OCI-M2 (cell line): Measurements from ENCODE around the gene BMPR1B.

Source experiments
- DNase-seq: peaks from one replicate; lab custom pipeline; 2025; ENCODE audit not compliant: unreplicated experiment; lab: John Stamatoyannopoulos, UW

Gene BMPR1B

DNA sequence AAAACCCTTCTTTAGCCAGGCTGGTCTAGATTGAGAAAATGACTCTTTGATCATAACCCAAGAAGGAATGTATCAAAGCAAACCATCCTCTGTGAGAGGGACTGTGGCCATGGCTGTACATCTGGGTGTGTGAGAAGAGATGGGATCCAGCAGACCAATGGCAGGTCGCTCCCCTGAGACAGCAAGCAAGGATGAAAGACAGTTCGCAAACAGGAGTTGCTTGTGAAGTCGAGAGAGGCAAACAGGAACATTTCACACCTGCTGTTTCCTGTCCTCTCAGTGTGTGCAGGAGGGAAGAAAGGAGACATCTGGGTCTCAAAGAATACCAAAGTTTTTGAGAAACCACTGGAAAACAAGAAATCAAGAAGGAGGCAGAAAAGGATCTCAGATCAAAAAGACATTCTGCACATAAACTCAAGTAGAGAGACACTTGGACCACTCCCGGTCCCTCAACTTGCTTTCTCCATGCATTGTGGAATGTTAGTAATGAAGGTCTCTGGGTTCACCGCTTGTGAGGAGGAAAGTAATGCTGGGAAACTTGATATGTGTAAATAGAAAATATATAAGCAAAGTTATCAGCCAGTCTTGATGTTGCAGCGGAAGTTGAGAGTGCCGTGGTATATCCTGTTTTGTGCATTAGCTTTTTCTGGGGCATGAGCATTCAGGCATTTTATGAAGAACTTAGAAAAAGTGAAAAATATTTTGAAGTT, 327.5 kb downstream of the BMPR1B start:
- DNase-seq: no peak

DNA sequence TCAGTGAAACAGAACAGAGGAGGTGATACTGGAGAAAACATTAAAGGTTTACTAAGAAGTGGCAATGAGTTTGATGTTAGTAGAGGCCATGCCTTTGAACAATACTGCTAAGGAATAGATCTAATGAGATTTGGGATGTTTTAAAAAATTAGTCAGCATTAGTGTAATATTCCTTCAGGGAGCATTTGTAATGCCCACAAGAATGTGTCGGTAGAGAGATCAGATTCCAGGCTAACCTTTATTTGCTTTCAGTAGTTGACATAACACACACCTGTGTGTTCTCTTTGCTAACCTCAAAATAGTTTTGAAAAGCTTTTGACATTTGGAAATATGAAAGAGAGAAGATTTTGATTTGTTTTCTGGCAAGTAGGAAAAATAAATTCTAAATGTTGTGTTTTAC, 328.8 kb downstream of the BMPR1B start:
- no peak for DNase-seq

DNA sequence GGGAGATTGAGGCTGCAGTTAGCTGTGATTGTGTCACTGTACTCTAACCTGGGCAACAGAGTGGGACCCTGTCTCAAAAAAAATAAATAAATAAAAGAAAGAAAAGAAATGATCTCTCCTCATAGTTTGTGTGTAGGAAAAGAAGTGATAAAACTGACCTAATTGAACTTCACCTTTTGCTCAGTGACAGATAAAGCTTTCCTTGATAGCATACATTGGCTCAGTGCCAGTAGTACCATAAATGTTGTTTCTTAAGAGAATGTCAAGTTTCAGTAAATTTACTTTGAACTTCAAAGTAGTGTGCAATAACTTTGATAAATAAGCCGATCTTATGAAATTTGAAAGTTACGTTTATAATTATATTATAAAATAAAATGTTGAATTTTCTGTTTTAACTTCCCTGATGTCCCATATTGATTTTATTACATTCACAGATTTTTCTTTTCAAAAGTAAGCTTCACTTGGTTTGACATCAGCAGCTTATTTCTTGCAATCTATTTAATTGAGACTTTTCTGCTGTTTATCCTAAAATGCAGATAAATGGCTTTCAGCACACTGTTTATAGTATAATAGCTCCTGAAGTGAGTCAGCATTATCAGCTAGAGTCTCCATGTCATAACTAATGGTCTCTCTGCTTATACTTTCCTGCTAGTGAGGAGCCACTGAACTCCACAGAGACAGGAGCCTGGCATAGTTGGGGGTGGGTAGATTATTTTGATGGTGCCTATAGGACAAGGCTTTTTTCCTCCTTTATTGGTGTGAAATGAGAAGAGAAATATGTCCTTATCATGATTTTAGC, 330.1 kb downstream of the BMPR1B start:
- no peak for DNase-seq

DNA sequence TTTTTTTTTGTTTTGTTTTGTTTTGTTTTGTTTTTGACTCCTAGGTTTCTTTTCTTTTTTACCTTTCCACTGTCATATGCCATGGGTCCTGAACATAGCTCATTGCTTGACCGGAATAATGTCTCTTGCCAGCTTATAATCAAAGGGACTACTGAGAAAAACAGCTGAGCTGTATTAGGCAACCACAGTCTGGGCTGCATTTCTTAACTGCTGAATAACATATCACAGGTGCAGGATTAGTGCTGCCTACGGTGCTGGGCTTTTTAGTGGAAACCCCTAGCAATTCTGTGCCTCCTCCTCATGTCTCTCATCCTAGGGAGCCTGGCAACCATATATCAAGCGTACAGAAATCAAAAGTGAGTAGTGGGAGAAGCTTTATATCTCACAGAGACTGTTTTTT, 333.5 kb downstream of the BMPR1B start:
- no peak for DNase-seq

DNA sequence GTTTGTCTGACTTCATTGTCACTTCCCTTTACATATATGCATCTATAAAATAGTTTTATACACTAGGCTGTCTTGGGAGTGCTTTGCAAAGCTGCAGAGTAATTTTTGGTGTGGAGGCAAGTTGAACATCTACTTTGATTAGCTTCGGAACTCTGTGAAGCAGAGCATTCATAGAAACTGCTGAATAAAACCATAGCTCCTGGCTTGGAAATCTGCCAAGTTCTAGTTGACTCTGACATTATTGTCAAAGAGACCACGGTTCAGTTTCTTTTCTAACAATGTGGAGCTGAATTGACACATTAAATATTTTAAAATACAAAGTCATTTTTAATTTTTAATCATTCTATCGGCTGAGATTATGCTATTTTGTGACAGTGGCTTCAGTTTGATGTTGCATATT, 335.0 kb downstream of the BMPR1B start:
- no peak for DNase-seq

DNA sequence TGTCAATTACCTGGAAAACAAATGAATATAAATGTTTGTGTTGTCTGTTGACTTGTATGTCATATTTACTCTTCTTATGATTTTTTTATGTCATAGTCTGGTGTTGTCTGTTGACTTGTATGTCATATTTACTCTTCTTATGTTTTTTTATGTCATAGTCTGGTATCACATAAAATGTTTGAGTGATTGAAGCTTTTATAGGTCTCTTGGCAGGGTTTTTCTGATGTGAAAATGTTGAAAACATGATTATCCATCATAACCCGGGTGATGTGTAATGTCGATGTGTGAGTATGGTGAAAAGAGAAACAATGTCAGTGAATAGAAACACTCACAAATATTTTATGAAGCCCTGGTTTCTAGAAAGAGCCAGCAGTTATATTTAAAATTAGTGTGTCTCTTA, 335.7 kb downstream of the BMPR1B start:
- no peak for DNase-seq

DNA sequence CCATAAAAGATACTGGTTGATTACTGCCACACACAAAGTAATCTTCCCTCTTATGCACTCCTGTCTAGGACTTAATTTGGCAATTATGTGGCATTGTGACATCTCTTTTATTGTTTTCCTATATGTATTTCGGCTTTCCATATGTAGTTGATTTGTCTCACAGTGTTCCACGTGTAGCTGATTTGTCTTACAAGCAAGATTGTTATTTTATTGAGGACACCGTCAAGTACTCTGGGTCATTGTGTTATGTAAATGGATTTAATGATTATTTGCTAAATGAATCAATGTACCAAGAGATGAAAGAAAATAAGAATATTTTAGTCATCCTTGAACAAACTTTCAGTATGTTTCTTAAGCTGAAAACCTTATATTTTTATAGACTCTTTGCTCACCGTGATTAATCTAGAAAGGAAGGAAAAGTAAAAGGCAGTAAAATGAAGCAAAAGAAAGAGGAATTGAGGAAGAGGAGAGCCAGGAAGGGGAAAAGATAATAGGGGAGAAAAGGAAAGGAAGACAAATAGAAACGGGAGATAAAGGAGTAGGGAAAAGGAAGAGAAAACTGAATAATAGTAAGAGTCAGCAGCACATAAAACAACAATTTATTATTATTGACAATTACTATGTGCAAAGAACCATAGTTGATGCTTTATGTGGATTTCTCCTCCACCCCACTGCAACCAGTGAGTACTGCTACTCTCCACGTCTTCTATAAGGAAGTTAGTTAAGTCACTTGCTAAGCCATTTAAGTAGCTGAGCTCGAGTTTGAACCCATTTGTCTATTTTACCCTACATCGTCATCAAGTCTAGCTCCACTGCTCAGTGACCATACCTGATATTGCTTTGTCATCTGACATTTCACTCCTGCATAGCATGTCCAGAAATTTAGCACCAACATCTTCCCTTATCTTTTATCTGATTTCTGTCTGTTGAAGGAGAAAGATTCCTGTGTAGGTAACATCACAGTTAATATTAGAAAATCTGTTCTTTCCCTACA, 336.5 kb downstream of the BMPR1B start:
- no peak for DNase-seq

DNA sequence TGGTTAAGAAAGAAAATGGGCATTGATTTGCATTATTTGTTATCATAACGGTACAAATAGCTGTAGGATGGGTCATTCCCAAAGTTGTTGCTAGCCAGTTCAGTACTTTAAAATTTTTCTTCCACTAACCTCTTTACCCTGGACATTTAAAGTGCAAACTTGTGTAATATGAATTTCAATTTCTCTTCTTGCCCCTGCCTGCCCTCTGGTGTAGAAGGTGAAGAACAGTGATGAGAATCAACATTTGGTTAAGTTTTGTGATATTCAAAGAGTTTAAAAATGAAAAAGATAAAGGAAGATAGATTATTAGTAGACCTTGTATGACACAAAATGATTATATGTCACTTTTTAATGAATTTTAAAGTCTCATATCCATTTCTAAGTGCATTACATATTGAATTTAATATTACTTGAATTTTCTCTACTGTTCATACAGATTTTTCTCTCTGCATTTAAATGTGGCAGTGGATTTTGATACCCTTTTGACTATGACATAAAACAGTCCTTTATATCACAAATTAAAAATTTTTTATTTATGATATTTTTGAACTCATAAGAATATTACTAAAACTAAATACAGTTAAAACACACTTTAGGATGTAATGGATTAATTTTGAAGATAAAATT, 337.7 kb downstream of the BMPR1B start:
- no peak for DNase-seq

DNA sequence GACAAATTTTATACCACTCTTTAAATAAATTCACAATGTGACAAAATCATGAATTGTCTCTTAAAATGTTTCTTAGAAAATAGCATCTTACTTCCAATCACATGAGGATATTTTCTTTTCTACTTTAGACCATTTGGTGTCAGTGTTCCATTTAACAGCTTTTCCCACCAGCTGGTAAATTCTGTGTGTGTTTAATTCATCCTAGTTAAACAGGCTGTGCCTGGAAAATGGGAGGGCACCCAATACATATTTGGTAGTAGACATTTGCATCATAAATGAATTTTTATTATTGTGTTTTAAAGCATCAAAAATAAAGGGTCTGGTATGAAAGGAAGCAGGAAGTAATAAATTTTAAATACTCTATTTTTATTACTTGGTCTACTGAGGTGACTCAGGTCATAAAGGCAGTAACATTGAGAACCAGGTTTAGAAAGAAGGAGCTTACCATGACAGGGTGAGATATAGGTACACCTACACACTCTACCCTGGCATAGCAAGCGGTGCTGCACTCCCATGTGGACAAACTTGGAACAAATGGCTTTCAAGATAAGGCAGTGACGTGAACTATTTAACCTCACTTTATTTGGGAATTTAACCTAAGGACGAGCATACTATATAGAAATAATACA, 344.5 kb downstream of the BMPR1B start:
- no peak for DNase-seq

DNA sequence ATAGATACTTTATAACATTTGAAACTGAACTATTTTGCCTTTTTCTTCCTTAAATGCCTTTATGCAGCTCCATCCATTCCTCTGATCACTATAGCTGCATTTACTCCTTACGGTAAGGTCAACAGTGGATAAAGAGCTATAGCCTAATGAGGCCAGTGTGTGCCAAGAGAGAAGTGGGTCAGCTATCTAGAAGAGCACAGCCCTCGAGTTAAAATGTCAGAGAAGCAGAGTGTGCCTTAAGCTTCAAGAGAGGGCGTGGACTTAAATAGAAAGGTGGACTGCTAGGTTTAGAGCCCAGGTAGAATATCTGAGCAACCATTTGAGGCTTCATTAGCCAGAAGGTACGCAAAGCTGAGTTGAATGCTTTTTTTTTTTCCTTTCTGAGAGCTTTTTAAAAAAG, 347.4 kb downstream of the BMPR1B start:
- no peak for DNase-seq

DNA sequence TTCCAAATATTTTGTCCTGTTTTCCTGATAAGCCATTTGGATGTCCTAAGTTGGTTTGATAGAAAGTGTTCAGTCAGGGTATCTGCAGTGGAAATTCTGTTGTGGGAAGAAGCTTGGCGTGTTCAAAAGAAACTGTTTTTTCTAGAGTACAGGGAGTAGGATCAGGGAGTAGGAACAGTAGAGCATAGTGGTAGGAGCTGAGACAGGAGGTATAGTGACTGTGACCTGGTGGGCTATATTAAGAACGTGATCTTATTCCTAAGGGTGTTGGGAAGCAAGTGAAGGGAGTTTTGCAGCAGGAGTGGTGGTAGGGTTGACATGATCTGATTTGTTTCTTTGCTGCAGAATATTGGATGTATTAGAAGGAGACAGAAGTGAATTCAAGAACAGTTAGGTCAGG, 348.2 kb downstream of the BMPR1B start:
- no peak for DNase-seq

DNA sequence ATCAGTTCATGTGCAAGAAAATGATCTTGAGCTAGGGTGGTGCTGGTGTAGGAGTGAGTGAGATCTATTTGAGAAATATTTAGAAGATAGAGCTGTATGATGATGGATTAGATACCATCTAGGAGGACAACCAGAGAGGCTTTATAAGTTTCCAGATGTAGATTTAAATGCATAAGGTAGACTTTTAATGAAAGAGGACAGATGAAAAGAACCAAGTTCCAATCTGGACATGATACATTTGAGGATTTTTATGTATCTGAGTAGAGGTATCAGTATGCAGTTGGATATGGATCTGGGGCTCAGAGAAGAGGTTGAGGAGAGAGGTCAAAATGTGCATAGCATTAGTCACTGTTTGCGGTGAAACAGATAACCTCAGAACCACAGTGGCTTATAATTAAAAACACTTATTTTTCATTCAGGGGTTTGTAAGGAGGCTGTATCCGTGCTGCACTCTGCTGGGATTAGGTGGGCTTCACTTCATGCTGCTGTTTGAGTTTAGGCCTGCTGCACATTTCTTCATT, 348.7 kb downstream of the BMPR1B start:
- no peak for DNase-seq

DNA sequence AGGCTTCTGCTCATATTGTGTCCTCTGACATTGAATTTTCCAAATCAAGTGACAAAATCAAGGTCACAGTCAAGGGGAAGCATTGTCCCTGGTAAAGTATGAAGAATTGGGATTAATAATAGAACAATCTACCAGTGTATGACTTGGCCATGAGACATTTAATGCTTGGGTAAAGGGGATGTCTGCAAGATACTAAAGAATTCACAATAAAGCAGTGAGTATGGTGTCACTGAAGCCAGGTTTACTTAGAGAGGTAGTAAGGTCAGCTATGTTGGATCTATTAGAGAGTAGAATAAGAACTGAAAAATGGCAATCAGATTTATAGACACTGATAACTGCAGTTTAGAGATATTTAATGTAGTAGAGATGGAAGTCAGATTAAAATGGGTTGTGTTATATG, 349.2 kb downstream of the BMPR1B start:
- DNase-seq: no peak

DNA sequence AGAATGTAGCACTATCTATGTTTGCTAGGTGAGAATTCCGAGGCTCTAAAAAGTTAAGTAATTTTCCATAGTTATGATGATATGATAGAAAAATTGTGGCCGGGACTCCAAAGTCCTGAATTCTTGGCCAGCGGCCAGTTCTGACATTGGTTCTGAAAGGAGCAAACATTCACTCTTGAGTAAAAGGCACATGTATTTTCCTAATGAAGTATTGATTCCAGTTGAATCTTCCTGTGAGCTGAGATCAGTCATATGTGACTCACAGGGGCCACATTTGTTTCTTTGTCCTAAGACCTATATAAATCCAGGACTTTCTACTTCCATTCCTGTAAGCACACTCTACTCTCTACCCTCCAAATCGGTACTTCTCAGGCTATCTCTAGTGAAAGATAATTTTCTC, 349.9 kb downstream of the BMPR1B start:
- no peak for DNase-seq

DNA sequence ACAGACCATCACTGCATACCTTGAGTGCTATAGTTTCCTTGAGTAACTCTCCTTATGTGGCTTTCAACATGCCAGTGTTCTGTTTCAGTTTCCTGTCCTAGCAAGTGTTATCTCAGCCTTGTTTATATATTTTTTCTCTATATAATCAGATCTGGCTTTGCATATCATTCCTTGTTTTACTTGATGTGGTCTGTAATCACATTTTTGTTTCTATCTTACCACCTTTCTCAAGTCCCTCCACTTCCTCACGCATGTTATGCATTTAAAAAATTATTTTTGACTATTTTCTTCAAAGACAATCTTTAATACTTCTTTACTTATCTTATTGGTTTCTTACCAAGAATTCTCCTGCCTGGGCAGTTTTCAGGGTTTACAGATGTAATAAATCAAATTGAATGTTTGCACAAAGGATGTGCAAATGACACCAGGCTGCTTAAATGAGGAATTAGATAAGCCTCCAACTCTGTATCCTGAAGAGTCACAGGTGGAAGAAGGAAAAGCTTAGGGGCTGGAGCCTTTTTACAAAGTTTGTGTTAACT, 351.2 kb downstream of the BMPR1B start:
- DNase-seq: no peak

DNA sequence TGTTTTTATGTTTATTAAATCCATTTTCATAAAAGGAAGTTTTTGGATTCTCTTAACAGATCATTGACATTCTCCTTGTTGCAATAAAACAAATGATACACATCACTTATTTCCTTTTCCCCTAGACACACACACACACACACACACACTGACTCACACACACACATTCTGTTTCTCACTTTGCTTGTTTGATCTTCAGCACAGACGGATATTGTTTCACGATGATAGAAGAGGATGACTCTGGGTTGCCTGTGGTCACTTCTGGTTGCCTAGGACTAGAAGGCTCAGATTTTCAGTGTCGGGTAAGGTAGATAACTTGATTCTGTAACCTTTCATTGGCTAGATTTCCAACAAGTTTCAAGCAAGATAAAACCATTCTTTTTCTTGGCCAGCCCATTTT, 356.8 kb downstream of the BMPR1B start:
- no peak for DNase-seq

DNA sequence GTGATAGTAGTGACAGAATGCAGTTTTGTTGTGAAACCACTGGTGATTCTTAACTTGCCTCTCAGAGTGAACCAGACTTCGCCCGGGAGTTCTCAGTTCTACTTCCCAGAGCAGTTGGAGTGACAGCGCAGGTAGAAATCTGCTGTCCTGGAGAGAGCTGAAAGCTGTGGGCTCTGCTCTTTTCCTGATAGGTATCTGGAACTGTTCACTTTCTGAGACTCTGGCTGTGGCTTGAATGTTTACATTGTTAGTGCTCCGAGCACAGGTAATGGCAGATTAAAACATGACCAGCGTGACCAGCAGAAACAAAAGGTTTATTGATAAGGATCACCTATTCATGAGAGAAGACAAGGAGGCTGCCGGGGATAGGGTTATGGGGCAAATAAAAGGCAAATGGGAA, 360.7 kb downstream of the BMPR1B start:
- DNase-seq: no peak

DNA sequence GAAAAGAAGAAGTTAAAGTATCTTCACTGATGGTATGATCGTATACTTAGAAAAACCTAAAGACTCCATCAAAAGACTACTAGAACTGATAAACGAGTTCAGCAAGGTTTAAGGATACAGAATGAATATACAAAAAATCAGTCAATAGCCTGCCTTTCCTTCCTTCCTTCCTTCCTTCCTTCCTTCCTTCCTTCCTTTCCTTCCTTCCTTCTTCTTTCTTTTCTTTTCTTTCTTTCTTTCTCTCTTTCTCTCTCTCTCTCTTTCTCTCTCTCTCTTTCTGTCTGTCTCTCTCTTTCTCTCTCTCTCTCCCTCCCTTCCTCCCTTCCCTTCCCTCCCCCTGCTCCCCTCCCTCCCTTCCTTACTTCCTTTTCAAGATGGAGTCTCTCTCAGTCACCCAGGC, 362.7 kb downstream of the BMPR1B start:
- no peak for DNase-seq

DNA sequence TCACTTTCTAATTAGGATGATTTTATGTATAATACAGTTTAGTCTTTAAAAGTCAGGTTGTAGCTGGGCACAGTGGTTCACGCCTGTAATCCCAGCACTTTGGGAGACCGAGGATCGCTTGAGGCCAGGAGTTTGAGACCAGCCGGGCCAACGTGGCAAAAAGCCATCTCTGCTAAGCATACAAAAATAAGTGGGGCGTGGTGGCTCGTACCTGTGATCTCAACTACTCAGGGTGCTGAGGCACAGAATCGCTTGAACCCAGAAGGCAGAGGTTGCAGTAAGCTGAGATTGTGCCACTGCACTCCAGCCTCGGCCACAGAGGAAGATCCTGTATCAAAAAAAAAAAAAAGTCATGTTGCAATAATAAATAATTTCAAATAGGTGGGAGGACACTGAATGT, 364.2 kb downstream of the BMPR1B start:
- no peak for DNase-seq

DNA sequence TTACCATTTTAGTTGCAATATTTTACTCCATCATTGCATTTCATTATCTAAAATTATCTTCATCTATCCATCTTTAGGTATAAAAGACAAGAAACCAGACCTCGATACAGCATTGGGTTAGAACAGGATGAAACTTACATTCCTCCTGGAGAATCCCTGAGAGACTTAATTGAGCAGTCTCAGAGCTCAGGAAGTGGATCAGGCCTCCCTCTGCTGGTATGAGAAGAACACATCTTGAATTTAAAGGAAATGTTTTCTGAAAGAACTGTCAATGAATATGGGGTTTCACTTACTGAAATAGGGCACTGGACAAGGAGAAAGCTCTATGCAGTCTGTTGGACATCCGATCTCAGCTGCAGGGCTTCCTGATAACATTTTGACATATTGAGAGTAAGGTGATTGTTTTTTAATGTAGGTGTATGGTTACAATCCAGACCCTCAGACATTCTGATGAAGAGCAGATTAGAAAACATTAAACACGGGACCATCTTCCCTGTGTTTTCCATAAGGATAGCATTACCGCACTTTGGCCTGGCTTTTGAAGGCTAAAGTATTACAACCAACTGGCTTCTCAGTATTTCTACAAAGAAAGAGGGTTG, 367.2 kb downstream of the BMPR1B start:
- DNase-seq: no peak
